Measurements from ENCODE around the gene KCTD21.
"Not testable (repeated sequence)": the region's sequence is repeated elsewhere in the genome, so short reads cannot be mapped to it uniquely, and the experiment has no call there.

The KCTD21 gene

GRCh38 chr11:78188286-78189173 lies at the start of gene KCTD21, which contains the start of gene USP35:
KCTD21 (minus strand) TSS chr11:78188626; CDS start chr11:78174554, 14,072 bp downstream.
USP35 (plus strand) TSS chr11:78188919; CDS start chr11:78196246, 7,327 bp downstream.
- peak; percentile 98 for DNase-seq

- DNase-seq = no peak
Measured at GRCh38 chr11:78237293-78238046, 49.0 kb upstream of the KCTD21 start.

GRCh38 chr11:78234006-78234405 lies 45.6 kb upstream of the KCTD21 start:
- no peak for DNase-seq

GRCh38 chr11:78233046-78233445 lies 44.6 kb upstream of the KCTD21 start:
- DNase-seq = not testable (repeated sequence)

- no peak for DNase-seq
Measured at GRCh38 chr11:78231962-78232501, 43.6 kb upstream of the KCTD21 start.

GRCh38 chr11:78230161-78230877 lies 41.9 kb upstream of the KCTD21 start:
- peak; percentile 13 for DNase-seq

- no peak for DNase-seq
Measured at GRCh38 chr11:78229106-78229505, 40.7 kb upstream of the KCTD21 start.

- peak; percentile 64 for DNase-seq
Measured at GRCh38 chr11:78228467-78228866, 40.0 kb upstream of the KCTD21 start.

GRCh38 chr11:78227921-78228320 lies 39.5 kb upstream of the KCTD21 start:
- no peak for DNase-seq

GRCh38 chr11:78226684-78227680 lies 38.6 kb upstream of the KCTD21 start:
- DNase-seq = no peak

GRCh38 chr11:78224906-78225420 lies 36.5 kb upstream of the KCTD21 start:
- DNase-seq = no peak

GRCh38 chr11:78224506-78224905 lies 36.1 kb upstream of the KCTD21 start:
- no peak for DNase-seq

- DNase-seq = no peak
Measured at GRCh38 chr11:78223320-78223954, 35.0 kb upstream of the KCTD21 start.

GRCh38 chr11:78222726-78223125 lies 34.3 kb upstream of the KCTD21 start:
- not testable (repeated sequence) for DNase-seq

- DNase-seq = no peak
Measured at GRCh38 chr11:78221396-78222315, 33.2 kb upstream of the KCTD21 start.

GRCh38 chr11:78220218-78221157 lies 32.1 kb upstream of the KCTD21 start:
- no peak for DNase-seq

- DNase-seq = no peak
Measured at GRCh38 chr11:78219493-78220217, 31.2 kb upstream of the KCTD21 start.
